IPS DF 6.9 (cell line): ENCODE data around the gene EFCC1.
A peak's percentile ranks its signal among the peaks of the same experiment; 100 is the strongest.

ENCODE experiments used
- DNase-seq: peaks from one replicate; pipeline ENCODE4 v3.0.0-alpha.2; 2013; ENCODE audit warnings: low read depth, low spot score
- H3K27ac ChIP-seq: one replicate; pipeline ENCODE4 v1.5.1; 2013; ENCODE audit warnings: low read length, control low read depth
- H3K27me3 ChIP-seq: 2 replicates; pipeline ENCODE4 v1.6.1; 2013; ENCODE audit warnings: mild to moderate bottlenecking, low read length; ENCODE audit not compliant: control insufficient read depth, insufficient read depth
- H3K36me3 ChIP-seq: 2 replicates; pipeline ENCODE4 v1.6.1; 2013; ENCODE audit warnings: low read length; ENCODE audit not compliant: control insufficient read depth, insufficient read depth
- H3K4me1 ChIP-seq: 2 replicates; pipeline ENCODE4 v1.6.1; 2013; ENCODE audit warnings: low read length; ENCODE audit not compliant: control insufficient read depth, insufficient read depth
- H3K4me3 ChIP-seq: 2 replicates; pipeline ENCODE4 v1.5.1; 2013; ENCODE audit warnings: mild to moderate bottlenecking, low read length
- H3K9me3 ChIP-seq: 2 replicates; pipeline ENCODE4 v1.6.1; 2013; ENCODE audit warnings: low read length, inconsistent platforms; ENCODE audit not compliant: control insufficient read depth, insufficient read depth
- WGBS: extraction: QIAGEN DNeasy Blood & Tissue Kit; methylation state at CpG from one replicate; pipeline ENCODE4 v1.1.7; 2013; ENCODE audit warnings: mixed read lengths, missing lambda C conversion rate; ENCODE audit not compliant: insufficient read length, insufficient coverage; 5-methylcytosine and 5-hydroxymethylcytosine counted together

The EFCC1 gene

GRCh38 chr3:129001101-129001805, at the start of gene EFCC1:
TSS of gene EFCC1 (plus strand) at chr3:129001304. CDS start at chr3:129001629, 325 bp downstream.
- no CpG with 5 or more reads among the region's 74 CpGs for WGBS
- peaks cover 50% of the 10 kb centered on the region for H3K27me3 ChIP-seq
- H3K4me3 ChIP-seq: peak within 1 kb of the TSS; percentile 60
- H3K36me3 ChIP-seq: no peaks in the 10 kb centered on the region
- DNase-seq: no peak
- no peak within 1 kb of the TSS for H3K27ac ChIP-seq
- H3K4me1 ChIP-seq: no peaks in the 10 kb centered on the region
- H3K9me3 ChIP-seq: no peaks in the 10 kb centered on the region

GRCh38 chr3:128956440-128956839, 44.7 kb upstream of the EFCC1 start:
- WGBS: no CpG with 5 or more reads among the region's 2 CpGs
- Histone ChIP-seq H3K4me1 (no peaks in the 10 kb centered on the region), H3K36me3 (no peaks in the 10 kb centered on the region), H3K4me3 (no peak overlapping the region), H3K9me3 (no peaks in the 10 kb centered on the region), H3K27me3 (no peaks in the 10 kb centered on the region), H3K27ac (no peak overlapping the region)
- DNase-seq: no peak

GRCh38 chr3:128965280-128965679, 35.8 kb upstream of the EFCC1 start:
- no CpG with 5 or more reads among the region's 9 CpGs for WGBS
- no peaks in the 10 kb centered on the region for H3K36me3 ChIP-seq
- H3K4me1 ChIP-seq: no peaks in the 10 kb centered on the region
- no peak overlapping the region for H3K27ac ChIP-seq
- no peak for DNase-seq
- no peak overlapping the region for H3K4me3 ChIP-seq
- no peaks in the 10 kb centered on the region for H3K27me3 ChIP-seq
- H3K9me3 ChIP-seq: no peaks in the 10 kb centered on the region

- no peak for DNase-seq
- Histone ChIP-seq H3K27ac (no peak overlapping the region), H3K4me3 (no peak overlapping the region), H3K27me3 (no peaks in the 10 kb centered on the region), H3K36me3 (no peaks in the 10 kb centered on the region), H3K4me1 (no peaks in the 10 kb centered on the region), H3K9me3 (no peaks in the 10 kb centered on the region)
- WGBS: no CpG with 5 or more reads among the region's 3 CpGs
Observed at GRCh38 chr3:128965818-128966217, 35.3 kb upstream of the EFCC1 start.

- Histone ChIP-seq H3K9me3 (no peaks in the 10 kb centered on the region), H3K36me3 (no peaks in the 10 kb centered on the region), H3K4me1 (no peaks in the 10 kb centered on the region), H3K4me3 (no peak overlapping the region), H3K27me3 (no peaks in the 10 kb centered on the region), H3K27ac (no peak overlapping the region)
- no peak for DNase-seq
- no CpG with 5 or more reads among the region's 6 CpGs for WGBS
Observed at GRCh38 chr3:128967748-128968355, 33.3 kb upstream of the EFCC1 start.

GRCh38 chr3:128969993-128970739, 30.9 kb upstream of the EFCC1 start:
- no CpG with 5 or more reads among the region's 12 CpGs for WGBS

GRCh38 chr3:128970740-128971047, 30.4 kb upstream of the EFCC1 start:
- no CpG with 5 or more reads among the region's 1 CpG for WGBS
- H3K36me3 ChIP-seq: no peaks in the 10 kb centered on the region
- DNase-seq: no peak

More at GRCh38 chr3:128969993-128970739, 30.9 kb upstream of the EFCC1 start:
- Histone ChIP-seq H3K36me3 (no peaks in the 10 kb centered on the region), H3K9me3 (no peaks in the 10 kb centered on the region), H3K4me1 (no peaks in the 10 kb centered on the region), H3K27ac (no peak overlapping the region), H3K27me3 (no peaks in the 10 kb centered on the region), H3K4me3 (no peak overlapping the region)
- DNase-seq: no peak

GRCh38 chr3:128971421-128972100, 29.5 kb upstream of the EFCC1 start:
- H3K27me3 ChIP-seq: no peaks in the 10 kb centered on the region
- DNase-seq: no peak
- H3K27ac ChIP-seq: no peak overlapping the region
- no peaks in the 10 kb centered on the region for H3K36me3 ChIP-seq
- no peaks in the 10 kb centered on the region for H3K4me1 ChIP-seq
- no peak overlapping the region for H3K4me3 ChIP-seq
- H3K9me3 ChIP-seq: no peaks in the 10 kb centered on the region
- WGBS: no CpG with 5 or more reads among the region's 6 CpGs

More at GRCh38 chr3:128970740-128971047, 30.4 kb upstream of the EFCC1 start:
- no peaks in the 10 kb centered on the region for H3K9me3 ChIP-seq
- no peaks in the 10 kb centered on the region for H3K4me1 ChIP-seq
- no peak overlapping the region for H3K4me3 ChIP-seq
- no peaks in the 10 kb centered on the region for H3K27me3 ChIP-seq
- no peak overlapping the region for H3K27ac ChIP-seq

- Histone ChIP-seq H3K4me1 (no peaks in the 10 kb centered on the region), H3K9me3 (no peaks in the 10 kb centered on the region), H3K36me3 (no peaks in the 10 kb centered on the region), H3K4me3 (no peak overlapping the region), H3K27me3 (no peaks in the 10 kb centered on the region), H3K27ac (no peak overlapping the region)
- DNase-seq: no peak
- WGBS: no CpG with 5 or more reads among the region's 5 CpGs
Observed at GRCh38 chr3:128973988-128974564, 27.0 kb upstream of the EFCC1 start.

- DNase-seq: no peak
- H3K9me3 ChIP-seq: no peaks in the 10 kb centered on the region
- no peaks in the 10 kb centered on the region for H3K36me3 ChIP-seq
- no peak overlapping the region for H3K4me3 ChIP-seq
- WGBS: 100% methylated on average over 1 of the region's 1 CpG
- H3K27ac ChIP-seq: no peak overlapping the region
- no peaks in the 10 kb centered on the region for H3K27me3 ChIP-seq
- H3K4me1 ChIP-seq: no peaks in the 10 kb centered on the region
Observed at GRCh38 chr3:128975276-128975675, 25.8 kb upstream of the EFCC1 start.
